GM19468 (cell line): ENCODE measurements around the gene MPRIP.
"Not testable (repeated sequence)": the region's sequence is repeated elsewhere in the genome, so short reads cannot be mapped to it uniquely, and the experiment has no call there.

ENCODE experiments used
- ATAC-seq: cut with Tn5 transposase; IDR thresholded peaks from one replicate; pipeline ENCODE4 v1.9.1; 2021; ENCODE audit warnings: mild to moderate bottlenecking, moderate library complexity, moderate number of reproducible peaks; ENCODE audit not compliant: unreplicated experiment; ENCODE audit errors: extremely low read depth

Gene MPRIP

GRCh38 chr17:17175340-17175739, 133.1 kb downstream of the MPRIP start:
- ATAC-seq: no peak

DNA sequence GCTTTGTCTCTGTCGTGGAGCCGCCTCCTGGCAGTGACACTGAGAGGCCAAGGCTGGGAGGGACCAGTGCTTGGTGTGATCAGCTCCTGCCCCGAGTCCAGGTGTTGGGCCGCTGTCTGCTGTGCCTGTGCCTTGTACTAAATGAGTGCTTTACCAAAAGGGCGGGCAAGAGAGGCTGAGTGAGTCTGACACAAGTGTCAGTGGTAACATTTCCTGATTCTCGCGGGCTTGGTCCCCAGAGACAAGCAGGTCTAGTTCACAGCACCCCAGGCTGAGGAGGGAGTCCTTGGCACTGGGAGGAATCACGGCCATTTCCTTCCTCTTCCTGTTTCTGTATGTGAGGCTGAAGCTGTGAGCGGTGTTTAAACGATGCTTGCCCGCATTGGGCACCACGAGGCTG, 133.7 kb downstream of the MPRIP start:
- no peak for ATAC-seq

DNA sequence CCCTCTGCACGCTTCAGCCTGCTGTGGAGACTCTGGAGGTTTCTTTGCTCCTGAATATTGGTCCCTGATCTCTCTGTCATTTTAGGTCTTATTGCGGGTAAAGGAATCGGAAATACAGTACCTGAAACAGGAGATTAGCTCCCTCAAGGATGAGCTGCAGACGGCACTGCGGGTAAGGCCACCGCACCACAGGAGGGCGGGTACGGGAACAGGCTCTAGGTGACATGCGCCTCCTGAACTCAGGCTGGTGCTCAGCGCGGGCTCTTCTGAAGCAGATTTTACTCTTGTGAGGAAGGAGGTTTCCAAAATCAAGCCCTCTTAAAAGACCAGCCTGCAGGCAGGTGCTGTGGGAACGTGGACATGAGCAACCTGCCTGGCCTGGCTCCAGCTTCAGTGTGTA, 134.1 kb downstream of the MPRIP start:
- no peak for ATAC-seq

- ATAC-seq: no peak
Observed at GRCh38 chr17:17177176-17177575, 134.9 kb downstream of the MPRIP start.

- no peak for ATAC-seq
Observed at GRCh38 chr17:17179371-17179827, 137.1 kb downstream of the MPRIP start.

GRCh38 chr17:17180141-17180603, 137.9 kb downstream of the MPRIP start:
- no peak for ATAC-seq

GRCh38 chr17:17180741-17181525, 138.7 kb downstream of the MPRIP start:
- no peak for ATAC-seq

DNA sequence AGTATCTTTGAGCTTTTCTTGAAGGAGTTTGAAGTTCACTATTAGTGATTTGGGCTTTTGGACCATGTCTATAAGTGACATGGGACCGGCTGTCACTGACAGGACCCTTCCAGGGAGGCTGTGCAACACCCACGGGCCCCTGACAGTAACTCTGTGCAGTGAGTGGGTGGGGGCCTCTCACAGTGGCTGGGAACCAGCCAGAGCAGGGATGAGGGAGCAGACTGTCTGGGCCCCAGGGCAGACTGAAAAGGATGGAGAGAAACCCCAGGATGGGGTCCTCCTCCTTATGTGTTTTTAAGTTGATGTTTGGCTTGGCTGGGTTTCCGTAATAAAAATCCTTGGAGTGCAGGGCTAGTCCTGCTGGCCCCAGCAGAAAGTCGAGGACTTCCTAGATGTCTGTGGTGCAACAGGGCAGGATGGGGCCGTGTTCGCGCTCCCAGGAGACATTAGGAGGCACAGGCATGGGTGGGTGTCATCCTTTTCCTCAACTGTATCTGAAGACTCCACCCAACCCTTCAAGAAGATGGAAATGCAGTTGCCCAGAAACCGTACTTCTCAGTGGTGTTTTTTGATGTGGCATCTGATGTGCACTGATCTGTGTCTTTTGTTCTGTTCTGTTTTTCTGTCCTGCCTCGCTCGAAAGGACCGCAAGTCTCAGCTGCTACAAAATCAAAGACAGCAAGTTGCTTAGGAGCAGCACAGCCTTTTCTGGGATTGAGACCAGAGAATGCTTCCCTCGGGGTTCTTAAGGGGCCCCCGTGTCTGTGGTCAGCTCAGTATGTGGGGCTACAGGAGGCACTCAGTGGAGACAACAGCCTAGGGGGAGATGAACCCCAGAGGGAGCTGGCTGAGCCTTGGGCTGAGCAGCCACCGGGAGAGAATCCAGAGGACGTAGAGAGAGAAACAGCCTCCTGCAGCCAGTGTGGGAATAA, 139.7 kb downstream of the MPRIP start:
- no peak for ATAC-seq

DNA sequence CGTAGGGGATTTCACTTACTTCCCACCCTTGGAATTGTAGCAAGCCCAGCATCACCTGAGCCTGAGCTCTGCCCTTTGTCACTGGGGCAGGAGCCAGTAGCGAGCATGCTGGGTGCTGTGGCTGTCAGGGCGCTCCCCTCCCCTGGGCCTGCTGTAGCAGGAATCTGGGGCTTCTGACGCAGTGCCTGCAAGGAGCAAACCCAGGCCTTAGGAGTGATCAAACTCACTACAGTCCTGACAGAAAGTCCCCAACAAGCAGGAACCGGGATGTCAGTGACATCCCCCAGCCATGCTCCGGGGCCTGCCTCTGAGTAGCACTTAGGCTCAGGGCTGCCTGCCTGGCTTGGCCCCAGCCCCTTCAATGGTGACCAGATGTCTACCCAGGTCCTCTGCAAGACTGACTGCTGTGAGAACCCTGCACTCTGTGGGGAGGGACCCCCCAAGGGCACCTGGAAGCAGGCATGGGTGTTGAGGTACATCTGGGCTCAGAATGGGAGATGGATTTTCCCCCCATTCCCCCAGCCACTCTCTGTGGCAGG, 140.4 kb downstream of the MPRIP start:
- ATAC-seq: no peak

GRCh38 chr17:17183744-17184143, 141.5 kb downstream of the MPRIP start:
- no peak for ATAC-seq

- ATAC-seq: not testable (repeated sequence)
Observed at GRCh38 chr17:17184985-17185757, 142.9 kb downstream of the MPRIP start.

DNA sequence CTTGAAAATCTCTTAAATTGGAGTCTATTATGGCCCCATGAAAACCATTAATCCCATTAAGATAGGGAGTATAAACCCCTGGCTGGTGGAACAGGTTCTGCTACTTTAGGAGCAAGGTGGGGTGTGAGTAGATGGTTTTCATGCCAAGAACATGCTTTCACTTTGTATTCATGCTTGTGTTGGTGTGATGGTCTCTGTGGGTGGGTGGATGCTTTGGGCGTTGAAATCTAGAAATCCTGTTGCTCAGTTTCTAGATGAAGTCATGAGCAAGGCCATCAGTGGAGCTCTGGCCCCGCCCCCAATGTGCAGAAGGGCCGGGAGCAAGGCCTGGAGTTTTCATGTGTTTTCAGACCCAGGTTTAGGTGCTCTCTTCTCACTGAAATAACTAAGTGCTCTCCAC, 143.8 kb downstream of the MPRIP start:
- ATAC-seq: no peak

DNA sequence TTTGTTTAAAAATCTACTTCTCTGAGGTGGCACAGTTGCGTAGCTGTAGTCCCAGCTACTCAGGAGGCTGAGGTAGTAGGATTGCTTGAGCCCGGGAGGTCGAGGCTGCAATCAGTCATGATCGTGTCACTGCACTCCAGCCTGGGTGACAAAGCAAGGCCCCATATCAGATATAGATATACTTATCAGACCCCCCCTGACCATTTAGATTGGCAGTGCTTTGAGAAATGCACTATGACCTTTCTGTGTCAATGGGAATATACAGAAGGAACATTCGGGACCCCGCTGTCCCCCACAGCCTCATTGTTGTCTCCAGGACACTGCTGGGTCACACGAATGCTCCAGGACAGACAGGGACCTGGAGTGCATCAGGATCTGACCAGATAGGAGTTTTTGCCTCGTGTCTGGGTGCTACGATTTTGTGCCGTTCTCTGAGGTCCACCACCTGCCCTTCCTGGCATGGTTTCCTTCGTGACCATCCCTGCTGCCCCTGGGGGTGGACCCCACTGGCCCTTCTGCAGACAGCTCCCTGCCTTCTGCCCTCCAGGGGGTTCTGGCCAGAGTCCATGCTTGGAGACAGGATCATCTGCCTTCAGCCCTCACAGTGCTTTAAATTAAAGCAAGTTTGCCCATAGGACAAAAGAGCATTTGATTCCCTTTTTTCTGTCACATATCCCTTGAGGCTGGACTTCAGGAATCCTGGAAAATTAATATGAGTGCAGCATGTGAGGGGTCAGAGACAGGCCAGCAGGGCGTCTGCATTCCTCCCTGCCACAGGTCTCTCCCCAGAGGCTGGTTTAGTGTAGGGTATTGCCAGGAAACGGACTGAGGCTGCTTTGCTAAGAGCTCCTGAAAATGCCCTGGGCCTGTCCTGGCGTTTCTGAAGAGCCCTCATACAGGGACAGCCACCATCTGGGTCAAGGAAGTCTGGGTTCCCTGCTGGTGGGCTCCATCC, 144.6 kb downstream of the MPRIP start:
- ATAC-seq: no peak

DNA sequence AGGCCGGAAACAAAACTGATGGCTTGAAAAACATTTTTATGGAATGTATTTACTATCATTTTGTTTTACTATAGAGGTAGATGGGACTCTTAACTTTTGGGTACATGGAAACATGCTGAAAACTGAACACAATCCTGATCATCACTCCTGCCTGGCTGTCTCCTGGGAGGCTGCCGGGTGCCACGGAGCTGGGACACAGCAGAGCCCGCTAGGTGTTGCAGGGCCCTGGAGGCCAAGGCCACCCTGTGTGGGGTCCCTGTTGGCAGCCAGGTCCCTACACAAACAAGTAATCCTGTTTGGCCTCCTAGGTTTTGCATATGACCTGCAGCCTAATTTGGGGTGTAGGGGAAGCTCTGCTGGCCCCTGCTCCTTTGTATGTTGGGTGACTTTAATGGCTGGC, 146.3 kb downstream of the MPRIP start:
- ATAC-seq: no peak

GRCh38 chr17:17189559-17189958, 147.3 kb downstream of the MPRIP start:
- ATAC-seq: no peak

- no peak for ATAC-seq
Observed at GRCh38 chr17:17190188-17190587, 147.9 kb downstream of the MPRIP start.

GRCh38 chr17:17191346-17191792, 149.1 kb downstream of the MPRIP start:
- ATAC-seq: no peak

GRCh38 chr17:17191961-17192381, 149.7 kb downstream of the MPRIP start:
- ATAC-seq: no peak

GRCh38 chr17:17195466-17195865, 153.2 kb downstream of the MPRIP start:
- ATAC-seq: not testable (repeated sequence)
